HepG2 (cell line): ENCODE results near the gene MARS1.

ENCODE experiments used
- CBX5 ChIP-seq: sonication (generic); formaldehyde crosslinking; IDR thresholded peaks from 2 replicates; pipeline ENCODE4 v1.4.0; 2020; ENCODE audit warnings: missing genetic modification reagents, borderline replicate concordance
- CTCF ChIP-seq: sonication (generic); formaldehyde crosslinking; IDR thresholded peaks from 2 replicates; pipeline ENCODE4 v1.5.0; 2020; ENCODE audit warnings: mild to moderate bottlenecking, missing genetic modification reagents, moderate library complexity
- FOXP1 ChIP-seq, 2 experiments: fragments of 450-650 bp in 1 of 2; IDR thresholded peaks; 2 replicates each; pipeline ENCODE4 v1.6.1; 2017 to 2018; ENCODE audit warnings: antibody characterized with exemption in 1 of 2
- PREB ChIP-seq: sonication (generic); formaldehyde crosslinking; IDR thresholded peaks from 2 replicates; pipeline ENCODE4 v1.4.0; 2020; ENCODE audit warnings: missing genetic modification reagents
- SMARCC2 ChIP-seq: fragments of 450-650 bp; IDR thresholded peaks from 2 replicates; pipeline ENCODE4 v1.6.1; 2017; ENCODE audit warnings: antibody characterized with exemption, mild to moderate bottlenecking
- ZFP41 ChIP-seq: sonication (generic); formaldehyde crosslinking; IDR thresholded peaks from 2 replicates; pipeline ENCODE4 v1.4.0; 2020; ENCODE audit warnings: mild to moderate bottlenecking, missing genetic modification reagents, borderline replicate concordance
- ZFP62 ChIP-seq: sonication (generic); formaldehyde crosslinking; IDR thresholded peaks from 2 replicates; pipeline ENCODE4 v1.4.0; 2020; ENCODE audit warnings: missing genetic modification reagents
- ZNF790 ChIP-seq: sonication (generic); formaldehyde crosslinking; IDR thresholded peaks from 2 replicates; pipeline ENCODE4 v1.8.0; 2022; ENCODE audit warnings: missing genetic modification reagents, mild to moderate bottlenecking, borderline replicate concordance
- TF ChIP-seq, protein P1 (sequence below): IDR thresholded peaks from 2 replicates; pipeline ENCODE4 v1.6.1; 2016; ENCODE audit warnings: missing compliant biosample characterization, missing genetic modification reagents, borderline replicate concordance
- TF ChIP-seq, protein P2 (sequence below): sonication (generic); formaldehyde crosslinking; IDR thresholded peaks from 2 replicates; pipeline ENCODE4 v1.4.0; 2020; ENCODE audit warnings: low read depth, mild to moderate bottlenecking, missing genetic modification reagents
- TF ChIP-seq, protein P3 (sequence below): sonication (generic); formaldehyde crosslinking; IDR thresholded peaks from 2 replicates; pipeline ENCODE4 v1.8.1; 2023; ENCODE audit warnings: missing genetic modification reagents, mild to moderate bottlenecking, borderline replicate concordance

GRCh38 chr12:57521525-57522010, 33.7 kb downstream of the MARS1 start:
- no peak for TF ChIP-seq ZFP41 (CRISPR knock-in tag)
- TF ChIP-seq CTCF (CRISPR knock-in tag) = peak; percentile 56
- no peak for TF ChIP-seq ZNF790
- TF ChIP-seq, protein P1, sequence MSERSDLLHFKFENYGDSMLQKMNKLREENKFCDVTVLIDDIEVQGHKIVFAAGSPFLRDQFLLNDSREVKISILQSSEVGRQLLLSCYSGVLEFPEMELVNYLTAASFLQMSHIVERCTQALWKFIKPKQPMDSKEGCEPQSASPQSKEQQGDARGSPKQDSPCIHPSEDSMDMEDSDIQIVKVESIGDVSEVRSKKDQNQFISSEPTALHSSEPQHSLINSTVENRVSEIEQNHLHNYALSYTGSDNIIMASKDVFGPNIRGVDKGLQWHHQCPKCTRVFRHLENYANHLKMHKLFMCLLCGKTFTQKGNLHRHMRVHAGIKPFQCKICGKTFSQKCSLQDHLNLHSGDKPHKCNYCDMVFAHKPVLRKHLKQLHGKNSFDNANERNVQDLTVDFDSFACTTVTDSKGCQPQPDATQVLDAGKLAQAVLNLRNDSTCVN (CRISPR knock-in tag) = no peak
- TF ChIP-seq ZFP62 = no peak
- TF ChIP-seq PREB (CRISPR knock-in tag) = no peak
- TF ChIP-seq, protein P2, sequence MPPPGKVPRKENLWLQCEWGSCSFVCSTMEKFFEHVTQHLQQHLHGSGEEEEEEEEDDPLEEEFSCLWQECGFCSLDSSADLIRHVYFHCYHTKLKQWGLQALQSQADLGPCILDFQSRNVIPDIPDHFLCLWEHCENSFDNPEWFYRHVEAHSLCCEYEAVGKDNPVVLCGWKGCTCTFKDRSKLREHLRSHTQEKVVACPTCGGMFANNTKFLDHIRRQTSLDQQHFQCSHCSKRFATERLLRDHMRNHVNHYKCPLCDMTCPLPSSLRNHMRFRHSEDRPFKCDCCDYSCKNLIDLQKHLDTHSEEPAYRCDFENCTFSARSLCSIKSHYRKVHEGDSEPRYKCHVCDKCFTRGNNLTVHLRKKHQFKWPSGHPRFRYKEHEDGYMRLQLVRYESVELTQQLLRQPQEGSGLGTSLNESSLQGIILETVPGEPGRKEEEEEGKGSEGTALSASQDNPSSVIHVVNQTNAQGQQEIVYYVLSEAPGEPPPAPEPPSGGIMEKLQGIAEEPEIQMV = no peak
- no peak for TF ChIP-seq SMARCC2
- TF ChIP-seq, protein P3, sequence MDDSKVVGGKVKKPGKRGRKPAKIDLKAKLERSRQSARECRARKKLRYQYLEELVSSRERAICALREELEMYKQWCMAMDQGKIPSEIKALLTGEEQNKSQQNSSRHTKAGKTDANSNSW (CRISPR knock-in tag) = no peak
- TF ChIP-seq FOXP1 (IDR thresholded peaks at IDR 0.05) = no peak
- TF ChIP-seq FOXP1 (CRISPR knock-in tag; IDR thresholded peaks at IDR 0.05) = no peak
- TF ChIP-seq CBX5 (CRISPR knock-in tag) = no peak
